ENCODE measurements around the gene RASD1. TPM values are rescaled to one million over a fixed set of nuclear protein-coding genes. Genes with fewer than 3 reads are reported as not detected.
A peak's percentile ranks its signal among the peaks of the same experiment; 100 is the strongest.

RASD1 gene
- total and polyA plus RNA-seq, 2 experiments from 2014 or later, result 3.6 to 3.7 TPM

DNA sequence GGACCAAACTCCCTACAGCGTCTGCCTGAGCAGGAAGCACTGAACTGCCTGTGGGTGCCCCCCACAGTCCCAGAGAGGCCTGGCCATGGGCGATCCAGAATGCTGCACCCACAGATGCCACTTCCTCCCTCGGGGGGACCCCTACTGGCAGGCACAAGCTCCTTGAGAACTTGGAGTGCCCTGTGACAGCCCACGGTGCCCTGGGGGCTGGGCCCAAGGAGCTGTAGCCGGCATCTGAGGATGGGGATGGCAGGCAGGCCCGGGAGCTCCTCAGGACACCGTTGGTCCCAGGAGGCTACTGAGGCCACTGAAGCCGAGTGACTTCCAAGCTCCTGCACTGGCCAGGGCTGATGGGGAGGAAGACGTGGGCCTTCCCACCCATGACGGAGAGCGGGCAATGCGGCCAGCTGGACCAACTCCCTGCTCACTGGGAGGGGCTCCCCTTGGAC is 15.1 kb upstream of the RASD1 start:
- H3K4me3 Mint-ChIP-seq, result no peak overlapping the region
- H3K4me1 Mint-ChIP-seq, result peaks cover 23% of the 10 kb centered on the region
- H3K79me2 ChIP-seq (replicated peaks; ENCODE audit: insufficient read depth), result no peaks in the 10 kb centered on the region
- no peak overlapping the region for H3K4me3 ChIP-seq
- ATAC-seq (no peak), DNase-seq (ENCODE audit: low spot score) (no peak)
- no peak overlapping the region for H3K4me2 ChIP-seq
- no peak overlapping the region for H2AFZ ChIP-seq
- 0 out of 2 replicates have a peak, but pooled peaks cover 3% of the 10 kb centered on the region for H3F3A ChIP-seq (replicated peaks; ENCODE audit: low read depth)
- H4K20me1 ChIP-seq (replicated peaks; ENCODE audit: insufficient read depth), result no peaks in the 10 kb centered on the region
- no peak overlapping the region for H3K27ac ChIP-seq (ENCODE audit: low read depth)
- H3K27me3 Mint-ChIP-seq (ENCODE audit: insufficient read depth, low read depth, poor library complexity), result peaks cover 16% of the 10 kb centered on the region
- H3K36me3 Mint-ChIP-seq (ENCODE audit: low read depth), result no peaks in the 10 kb centered on the region; the same call in 2 of the 3 replicates
- H3K27ac Mint-ChIP-seq, result no peak overlapping the region
- H3K4me1 ChIP-seq (ENCODE audit: insufficient read depth), result peaks cover 8% of the 10 kb centered on the region; the same call in 1 of the 2 replicates
- H3K9me2 ChIP-seq (ENCODE audit: insufficient read depth), result no peaks in the 10 kb centered on the region
- H3K27me3 ChIP-seq (ENCODE audit: insufficient read depth), result no peaks in the 10 kb centered on the region
- TF ChIP-seq, protein P1, sequence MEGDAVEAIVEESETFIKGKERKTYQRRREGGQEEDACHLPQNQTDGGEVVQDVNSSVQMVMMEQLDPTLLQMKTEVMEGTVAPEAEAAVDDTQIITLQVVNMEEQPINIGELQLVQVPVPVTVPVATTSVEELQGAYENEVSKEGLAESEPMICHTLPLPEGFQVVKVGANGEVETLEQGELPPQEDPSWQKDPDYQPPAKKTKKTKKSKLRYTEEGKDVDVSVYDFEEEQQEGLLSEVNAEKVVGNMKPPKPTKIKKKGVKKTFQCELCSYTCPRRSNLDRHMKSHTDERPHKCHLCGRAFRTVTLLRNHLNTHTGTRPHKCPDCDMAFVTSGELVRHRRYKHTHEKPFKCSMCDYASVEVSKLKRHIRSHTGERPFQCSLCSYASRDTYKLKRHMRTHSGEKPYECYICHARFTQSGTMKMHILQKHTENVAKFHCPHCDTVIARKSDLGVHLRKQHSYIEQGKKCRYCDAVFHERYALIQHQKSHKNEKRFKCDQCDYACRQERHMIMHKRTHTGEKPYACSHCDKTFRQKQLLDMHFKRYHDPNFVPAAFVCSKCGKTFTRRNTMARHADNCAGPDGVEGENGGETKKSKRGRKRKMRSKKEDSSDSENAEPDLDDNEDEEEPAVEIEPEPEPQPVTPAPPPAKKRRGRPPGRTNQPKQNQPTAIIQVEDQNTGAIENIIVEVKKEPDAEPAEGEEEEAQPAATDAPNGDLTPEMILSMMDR (conservative IDR thresholded peaks at IDR 0.05; ENCODE audit: low read depth in 2 of 2), result peak in 1 of 2 experiments; percentile 15; a peak in 1 of 4 replicates
- TF ChIP-seq EZH2 (IDR thresholded peaks at IDR 0.05; ENCODE audit: low read depth, unreplicated experiment), result no peak
- no peaks in the 10 kb centered on the region for H3K9me3 Mint-ChIP-seq
- no peaks in the 10 kb centered on the region for H3K36me3 ChIP-seq (ENCODE audit: insufficient read depth)

DNA sequence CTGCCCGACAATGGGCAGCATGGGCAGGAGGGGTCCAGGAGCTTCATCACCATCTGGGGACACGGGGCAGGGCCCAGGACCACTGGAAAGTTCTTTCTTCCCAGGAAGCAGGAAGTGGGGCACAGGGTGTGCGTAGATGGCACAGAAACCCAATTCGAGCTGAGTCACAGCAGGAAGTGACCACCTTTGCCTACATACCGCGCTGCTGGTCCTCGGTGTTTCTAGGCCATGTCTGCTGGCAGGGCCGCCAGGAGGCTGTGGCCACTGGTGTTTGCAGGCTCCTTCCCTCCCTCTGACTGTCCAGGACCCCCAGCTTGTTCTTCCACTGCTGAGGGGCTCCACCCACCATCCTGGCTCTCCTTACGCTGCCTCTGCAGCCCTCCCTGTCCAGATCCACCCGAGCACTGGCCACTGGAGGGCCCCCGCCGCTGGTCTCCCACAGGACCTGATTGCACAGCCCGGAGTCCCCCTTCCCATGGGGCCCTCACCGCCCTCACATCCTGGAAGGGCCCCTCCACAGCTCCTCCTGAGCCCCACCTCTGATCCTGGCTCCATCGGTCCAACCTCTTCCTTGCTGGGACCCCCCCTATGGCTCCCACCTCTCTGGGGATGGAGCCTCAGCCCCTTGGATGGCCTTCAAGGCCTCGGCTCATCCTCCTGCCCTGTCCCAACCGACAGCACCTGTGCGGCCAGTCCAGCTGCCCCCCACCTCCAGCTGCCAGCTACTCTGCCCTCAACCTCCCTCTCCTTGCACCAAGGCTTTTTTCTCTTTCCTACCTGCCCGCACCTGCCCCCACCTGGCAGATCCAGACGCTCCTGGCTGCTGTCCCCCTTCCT is 14.5 kb upstream of the RASD1 start:
- ATAC-seq, result no peak
- H3K9me3 Mint-ChIP-seq, result no peaks in the 10 kb centered on the region
- peaks cover 16% of the 10 kb centered on the region for H3K4me1 Mint-ChIP-seq
- Histone ChIP-seq H3K27me3 (ENCODE audit: insufficient read depth) (no peaks in the 10 kb centered on the region), H3K27ac (ENCODE audit: low read depth) (no peak overlapping the region), H3K36me3 (ENCODE audit: insufficient read depth) (no peaks in the 10 kb centered on the region), H3F3A (replicated peaks; ENCODE audit: low read depth) (0 out of 2 replicates have a peak, but pooled peaks cover 3% of the 10 kb centered on the region), H3K9me2 (ENCODE audit: insufficient read depth) (no peaks in the 10 kb centered on the region), H2AFZ (no peak overlapping the region), H4K20me1 (replicated peaks; ENCODE audit: insufficient read depth) (no peaks in the 10 kb centered on the region), H3K79me2 (replicated peaks; ENCODE audit: insufficient read depth) (no peaks in the 10 kb centered on the region), H3K4me2 (no peak overlapping the region), H3K4me1 (ENCODE audit: insufficient read depth) (peaks cover 8% of the 10 kb centered on the region; the same call in 1 of the 2 replicates), H3K4me3 (no peak overlapping the region)
- H3K4me3 Mint-ChIP-seq, result no peak overlapping the region
- no peak for TF ChIP-seq ZNF331 (CRISPR knock-in tag; IDR thresholded peaks at IDR 0.05; ENCODE audit: low read depth)
- TF ChIP-seq, protein P1 (conservative IDR thresholded peaks at IDR 0.05; ENCODE audit: low read depth in 2 of 2), result no peak
- no peak for TF ChIP-seq JUNB (IDR thresholded peaks at IDR 0.05; ENCODE audit: unreplicated experiment)
- TF ChIP-seq, protein P2, sequence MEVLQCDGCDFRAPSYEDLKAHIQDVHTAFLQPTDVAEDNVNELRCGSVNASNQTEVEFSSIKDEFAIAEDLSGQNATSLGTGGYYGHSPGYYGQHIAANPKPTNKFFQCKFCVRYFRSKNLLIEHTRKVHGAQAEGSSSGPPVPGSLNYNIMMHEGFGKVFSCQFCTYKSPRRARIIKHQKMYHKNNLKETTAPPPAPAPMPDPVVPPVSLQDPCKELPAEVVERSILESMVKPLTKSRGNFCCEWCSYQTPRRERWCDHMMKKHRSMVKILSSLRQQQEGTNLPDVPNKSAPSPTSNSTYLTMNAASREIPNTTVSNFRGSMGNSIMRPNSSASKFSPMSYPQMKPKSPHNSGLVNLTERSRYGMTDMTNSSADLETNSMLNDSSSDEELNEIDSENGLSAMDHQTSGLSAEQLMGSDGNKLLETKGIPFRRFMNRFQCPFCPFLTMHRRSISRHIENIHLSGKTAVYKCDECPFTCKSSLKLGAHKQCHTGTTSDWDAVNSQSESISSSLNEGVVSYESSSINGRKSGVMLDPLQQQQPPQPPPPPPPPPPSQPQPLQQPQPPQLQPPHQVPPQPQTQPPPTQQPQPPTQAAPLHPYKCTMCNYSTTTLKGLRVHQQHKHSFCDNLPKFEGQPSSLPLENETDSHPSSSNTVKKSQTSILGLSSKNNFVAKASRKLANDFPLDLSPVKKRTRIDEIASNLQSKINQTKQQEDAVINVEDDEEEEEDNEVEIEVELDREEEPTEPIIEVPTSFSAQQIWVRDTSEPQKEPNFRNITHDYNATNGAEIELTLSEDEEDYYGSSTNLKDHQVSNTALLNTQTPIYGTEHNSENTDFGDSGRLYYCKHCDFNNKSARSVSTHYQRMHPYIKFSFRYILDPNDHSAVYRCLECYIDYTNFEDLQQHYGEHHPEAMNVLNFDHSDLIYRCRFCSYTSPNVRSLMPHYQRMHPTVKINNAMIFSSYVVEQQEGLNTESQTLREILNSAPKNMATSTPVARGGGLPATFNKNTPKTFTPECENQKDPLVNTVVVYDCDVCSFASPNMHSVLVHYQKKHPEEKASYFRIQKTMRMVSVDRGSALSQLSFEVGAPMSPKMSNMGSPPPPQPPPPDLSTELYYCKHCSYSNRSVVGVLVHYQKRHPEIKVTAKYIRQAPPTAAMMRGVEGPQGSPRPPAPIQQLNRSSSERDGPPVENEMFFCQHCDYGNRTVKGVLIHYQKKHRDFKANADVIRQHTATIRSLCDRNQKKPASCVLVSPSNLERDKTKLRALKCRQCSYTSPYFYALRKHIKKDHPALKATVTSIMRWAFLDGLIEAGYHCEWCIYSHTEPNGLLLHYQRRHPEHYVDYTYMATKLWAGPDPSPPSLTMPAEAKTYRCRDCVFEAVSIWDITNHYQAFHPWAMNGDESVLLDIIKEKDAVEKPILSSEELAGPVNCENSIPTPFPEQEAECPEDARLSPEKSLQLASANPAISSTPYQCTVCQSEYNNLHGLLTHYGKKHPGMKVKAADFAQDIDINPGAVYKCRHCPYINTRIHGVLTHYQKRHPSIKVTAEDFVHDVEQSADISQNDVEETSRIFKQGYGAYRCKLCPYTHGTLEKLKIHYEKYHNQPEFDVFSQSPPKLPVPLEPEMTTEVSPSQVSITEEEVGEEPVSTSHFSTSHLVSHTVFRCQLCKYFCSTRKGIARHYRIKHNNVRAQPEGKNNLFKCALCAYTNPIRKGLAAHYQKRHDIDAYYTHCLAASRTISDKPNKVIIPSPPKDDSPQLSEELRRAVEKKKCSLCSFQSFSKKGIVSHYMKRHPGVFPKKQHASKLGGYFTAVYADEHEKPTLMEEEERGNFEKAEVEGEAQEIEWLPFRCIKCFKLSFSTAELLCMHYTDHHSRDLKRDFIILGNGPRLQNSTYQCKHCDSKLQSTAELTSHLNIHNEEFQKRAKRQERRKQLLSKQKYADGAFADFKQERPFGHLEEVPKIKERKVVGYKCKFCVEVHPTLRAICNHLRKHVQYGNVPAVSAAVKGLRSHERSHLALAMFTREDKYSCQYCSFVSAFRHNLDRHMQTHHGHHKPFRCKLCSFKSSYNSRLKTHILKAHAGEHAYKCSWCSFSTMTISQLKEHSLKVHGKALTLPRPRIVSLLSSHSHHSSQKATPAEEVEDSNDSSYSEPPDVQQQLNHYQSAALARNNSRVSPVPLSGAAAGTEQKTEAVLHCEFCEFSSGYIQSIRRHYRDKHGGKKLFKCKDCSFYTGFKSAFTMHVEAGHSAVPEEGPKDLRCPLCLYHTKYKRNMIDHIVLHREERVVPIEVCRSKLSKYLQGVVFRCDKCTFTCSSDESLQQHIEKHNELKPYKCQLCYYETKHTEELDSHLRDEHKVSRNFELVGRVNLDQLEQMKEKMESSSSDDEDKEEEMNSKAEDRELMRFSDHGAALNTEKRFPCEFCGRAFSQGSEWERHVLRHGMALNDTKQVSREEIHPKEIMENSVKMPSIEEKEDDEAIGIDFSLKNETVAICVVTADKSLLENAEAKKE (CRISPR knock-in tag; IDR thresholded peaks at IDR 0.05), result no peak
- TF ChIP-seq POLR2AphosphoS5 (IDR thresholded peaks at IDR 0.05; ENCODE audit: low read depth), result no peak
- no peak for TF ChIP-seq EZH2 (IDR thresholded peaks at IDR 0.05; ENCODE audit: low read depth, unreplicated experiment)
- peaks cover 16% of the 10 kb centered on the region for H3K27me3 Mint-ChIP-seq (ENCODE audit: insufficient read depth, low read depth, poor library complexity)
- no peaks in the 10 kb centered on the region for H3K36me3 Mint-ChIP-seq (ENCODE audit: low read depth)
- 0 out of 2 replicates have a peak overlapping the region, but pooled peaks have one; percentile 27 for H3K27ac Mint-ChIP-seq
- no peak for DNase-seq (ENCODE audit: low spot score)
